ENCODE data around the gene DNM2.
A peak's percentile ranks its signal among the peaks of the same experiment; 100 is the strongest.
"Not testable (repeated sequence)": the region's sequence is repeated elsewhere in the genome, so short reads cannot be mapped to it uniquely, and the experiment has no call there.

DNM2 gene

DNA sequence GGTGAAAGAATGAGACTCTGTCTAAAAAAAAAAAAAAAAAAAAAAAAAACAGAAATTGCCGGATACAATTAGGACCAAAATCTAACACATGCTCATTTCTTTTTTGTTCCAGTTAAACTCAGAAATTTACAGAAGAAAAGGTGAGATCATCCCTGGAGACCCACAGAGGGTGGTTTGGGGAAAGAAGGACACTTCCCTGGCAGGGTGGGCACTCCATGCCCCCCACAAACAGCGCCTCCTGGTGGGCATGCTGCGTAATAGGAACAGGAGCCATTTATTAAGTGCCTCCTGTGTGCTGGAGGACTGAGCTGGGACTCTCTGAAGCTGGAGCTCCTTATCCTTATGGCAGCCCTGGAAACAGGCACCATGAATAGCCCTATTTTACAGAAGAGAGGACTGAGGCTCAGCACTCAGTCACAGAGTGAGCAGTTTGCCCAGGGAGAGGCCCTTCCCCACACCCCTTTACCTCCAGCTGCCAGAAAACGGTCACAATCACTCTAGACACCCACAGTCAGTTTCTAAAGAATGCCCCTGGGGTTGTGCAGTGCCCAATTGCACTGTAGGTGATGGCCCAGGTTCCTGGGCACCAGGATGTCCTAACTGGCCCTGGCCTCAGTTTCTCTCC is 140.4 kb downstream of the DNM2 start:
- DNase-seq (ENCODE audit: low spot score) (no peak), FAIRE-seq (no peak)

DNA sequence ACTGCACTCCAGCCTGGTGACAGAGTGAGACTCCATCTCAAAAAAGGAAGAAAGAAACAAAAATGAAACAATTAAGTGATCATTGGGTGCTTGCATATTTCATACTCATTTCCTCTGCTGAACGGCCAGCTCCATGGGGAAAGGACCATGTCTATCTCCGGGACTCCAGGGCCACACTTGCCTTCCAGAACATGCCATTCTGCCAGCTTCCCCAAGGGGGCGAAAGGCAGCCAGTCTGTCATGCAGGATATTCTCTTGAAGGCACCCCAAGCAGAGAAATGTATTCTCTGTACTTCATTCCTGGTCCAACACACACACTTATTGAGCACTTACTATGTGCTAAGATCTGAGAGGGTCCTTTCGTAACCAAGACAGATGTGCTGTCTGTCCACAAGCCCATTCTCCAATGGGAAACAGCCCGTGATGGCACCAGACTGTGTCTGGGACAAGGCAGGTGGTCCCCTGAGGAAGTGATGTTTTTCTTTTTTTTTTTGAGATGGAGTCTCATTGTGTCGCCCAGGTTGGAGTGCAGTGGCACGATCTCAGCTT is 143.3 kb downstream of the DNM2 start:
- no peak for DNase-seq (ENCODE audit: low spot score)
- no peak for FAIRE-seq

DNA sequence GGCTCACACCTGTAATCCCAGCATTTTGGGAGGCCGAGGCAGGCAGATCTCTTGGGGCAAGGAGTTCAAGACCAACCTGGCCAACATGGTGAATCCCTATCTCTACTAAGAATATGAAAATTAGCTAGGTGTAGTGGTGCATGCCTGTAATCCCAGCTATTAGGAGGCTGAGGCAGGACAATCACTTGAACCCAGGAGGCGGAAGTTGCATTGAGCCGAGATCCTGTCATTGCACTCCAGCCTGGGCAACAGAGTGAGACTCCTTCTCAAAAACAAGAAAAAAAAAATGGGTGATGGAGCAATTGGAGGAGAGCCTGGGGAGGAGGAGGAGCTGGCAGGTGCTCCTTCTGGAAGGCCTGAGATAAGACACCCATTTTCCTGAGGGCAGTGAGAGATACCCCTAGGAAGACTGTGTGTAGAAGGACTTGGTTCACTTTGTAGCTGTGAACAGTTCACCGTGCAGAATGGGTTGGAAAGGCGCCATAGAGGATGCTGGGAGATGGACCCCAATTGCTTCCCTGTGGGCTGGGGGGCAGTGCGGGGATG is 144.8 kb downstream of the DNM2 start:
- DNase-seq (ENCODE audit: low spot score) (no peak), FAIRE-seq (no peak)

DNA sequence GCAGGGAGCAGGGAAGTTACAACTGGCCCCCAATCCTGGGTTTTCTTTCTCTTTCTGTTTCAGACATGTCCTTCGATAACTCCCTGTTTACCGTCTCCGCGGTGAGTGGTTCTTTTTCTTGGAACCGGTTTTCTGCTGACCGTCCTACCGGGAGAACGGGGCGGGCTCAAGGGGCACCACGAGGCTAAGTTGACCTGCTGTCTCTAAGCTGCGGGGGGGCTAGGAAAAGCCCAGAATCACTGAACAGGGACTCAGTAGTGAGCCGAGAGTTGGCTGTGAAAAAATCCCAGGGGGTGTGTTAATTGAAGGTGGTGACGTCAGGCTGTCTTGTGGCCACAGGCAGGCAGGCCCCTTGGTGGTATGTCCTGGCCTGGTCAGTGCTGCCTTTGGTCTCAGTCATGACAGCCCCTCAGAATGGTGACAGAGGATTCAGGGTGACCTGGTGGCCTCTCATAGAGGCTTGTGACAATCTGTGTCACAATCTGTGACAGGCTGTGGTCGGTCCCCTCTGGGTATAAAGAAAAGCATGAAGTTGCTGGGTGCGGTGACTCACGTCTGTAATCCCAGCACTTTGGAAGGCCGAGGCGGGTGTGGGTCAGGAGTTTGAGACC is 145.3 kb downstream of the DNM2 start:
- peak; percentile 26 for DNase-seq (ENCODE audit: low spot score)
- no peak for FAIRE-seq

DNA sequence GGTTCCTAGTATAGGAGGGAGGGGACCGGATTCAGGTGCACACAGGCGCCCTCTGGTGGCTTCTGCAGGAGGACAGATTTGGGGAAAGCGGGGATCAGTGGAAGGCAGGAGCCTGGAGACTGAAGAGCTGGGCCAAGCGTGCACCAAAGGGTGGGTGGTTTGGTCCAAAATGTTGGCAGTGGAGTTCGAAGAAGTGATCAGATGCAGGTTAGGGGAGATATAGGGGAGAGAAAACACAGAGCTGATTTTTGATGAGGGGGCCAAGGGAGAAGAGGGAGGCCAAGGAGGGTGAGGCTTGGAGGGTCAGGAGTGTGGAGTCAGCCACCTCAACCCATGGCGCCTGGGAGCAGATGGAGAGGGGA is 146.6 kb downstream of the DNM2 start:
- FAIRE-seq (no peak), DNase-seq (ENCODE audit: low spot score) (peak; percentile 75)

DNA sequence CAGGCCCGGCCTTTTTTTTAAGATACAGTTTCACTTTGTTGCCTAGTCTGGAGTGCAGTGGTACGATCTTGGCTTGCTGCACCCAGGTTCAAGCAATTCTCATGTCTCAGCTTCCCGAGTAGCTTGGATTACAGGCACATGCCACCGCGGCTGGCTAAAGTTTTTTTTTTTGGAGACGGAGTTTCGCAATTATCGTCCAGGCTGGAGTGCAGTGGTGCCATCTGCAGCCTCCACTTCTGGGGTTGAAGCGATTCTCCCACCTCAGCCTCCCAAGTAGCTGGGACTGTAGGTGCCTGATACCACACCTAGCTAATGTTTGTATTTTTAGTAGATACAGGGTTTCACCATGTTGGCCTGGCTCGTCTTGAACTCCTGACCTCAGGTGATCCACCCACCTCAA is 148.6 kb downstream of the DNM2 start:
- DNase-seq (ENCODE audit: low spot score), result no peak
- no peak for FAIRE-seq

DNA sequence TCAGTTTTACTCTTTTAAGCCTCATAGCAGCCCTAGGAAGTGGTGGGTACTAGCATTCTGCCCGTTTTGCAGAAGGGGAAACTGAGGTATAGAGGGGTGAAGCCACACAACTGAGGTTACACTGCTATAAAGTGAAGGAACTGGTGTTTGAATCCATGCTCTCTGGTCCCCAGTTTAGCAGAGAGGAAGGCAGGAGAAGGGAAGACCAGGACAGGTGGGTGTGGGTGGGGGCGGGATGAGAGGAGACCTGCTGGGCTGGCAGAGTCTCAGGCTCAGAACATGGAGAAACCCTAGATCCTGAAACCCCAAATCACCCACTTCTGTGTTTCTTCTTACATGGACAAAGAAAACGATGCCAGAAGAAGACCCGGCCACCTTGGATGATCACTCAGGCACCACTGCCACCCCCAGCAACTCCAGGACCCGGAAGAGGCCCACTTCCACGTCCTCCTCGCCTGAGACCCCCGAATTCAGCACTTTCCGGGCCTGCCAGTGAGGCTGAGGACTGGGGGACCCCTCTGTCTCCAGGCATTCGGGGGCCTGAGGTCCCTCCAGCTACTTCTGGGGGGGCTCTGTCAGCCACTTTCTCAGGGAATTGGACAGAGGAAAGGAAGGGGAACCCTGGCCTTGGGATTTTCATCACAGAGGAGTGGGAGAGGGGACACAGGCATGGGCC is 151.1 kb downstream of the DNM2 start:
- FAIRE-seq, result no peak
- DNase-seq (ENCODE audit: low spot score), result no peak

DNA sequence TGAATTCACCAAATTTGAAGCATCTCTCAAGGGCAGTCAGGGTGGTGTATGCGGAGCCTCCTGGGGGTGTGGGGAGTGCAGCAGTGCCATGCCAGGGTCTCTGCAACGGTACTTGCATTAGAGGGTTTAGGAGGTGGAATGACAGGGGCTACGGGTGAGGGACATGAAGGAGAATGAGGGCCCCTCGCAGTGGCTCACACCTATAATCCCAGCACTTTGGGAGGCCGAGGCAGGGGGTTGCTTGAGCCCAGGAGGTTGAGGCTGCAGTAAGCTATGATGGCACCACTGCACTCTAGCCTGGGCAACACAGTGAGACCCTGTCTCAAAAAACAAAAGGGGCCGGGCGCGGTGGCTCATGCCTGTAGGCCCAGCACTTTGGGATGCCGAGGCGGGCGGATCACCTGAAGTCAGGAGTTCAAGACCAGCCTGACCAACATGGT is 152.0 kb downstream of the DNM2 start:
- not testable (repeated sequence) for FAIRE-seq; DNase-seq (ENCODE audit: low spot score)

DNA sequence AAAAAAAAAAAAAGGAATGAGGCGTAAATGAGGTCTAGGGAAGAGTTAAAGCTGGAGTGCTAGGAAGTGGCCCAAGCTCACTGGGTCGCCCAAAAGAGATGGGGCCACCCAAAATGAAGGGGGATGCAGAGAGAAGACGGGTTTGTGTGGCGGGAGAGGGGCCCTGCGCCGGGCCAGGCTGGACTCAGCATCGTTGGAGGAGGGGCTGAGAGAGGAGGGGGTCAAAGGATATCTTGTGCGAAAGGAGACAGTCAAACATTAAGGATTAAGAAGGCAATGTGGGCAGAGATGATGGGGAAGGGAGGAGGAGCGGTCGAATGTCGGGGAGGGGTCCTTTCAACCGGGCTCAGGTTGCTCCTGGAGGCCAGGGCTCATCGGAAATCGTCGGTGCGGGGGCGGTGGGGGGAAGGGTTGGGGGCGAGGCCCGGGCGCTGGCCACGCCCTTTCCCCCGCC is 152.6 kb downstream of the DNM2 start:
- FAIRE-seq, result no peak
- DNase-seq (ENCODE audit: low spot score), result no peak

DNA sequence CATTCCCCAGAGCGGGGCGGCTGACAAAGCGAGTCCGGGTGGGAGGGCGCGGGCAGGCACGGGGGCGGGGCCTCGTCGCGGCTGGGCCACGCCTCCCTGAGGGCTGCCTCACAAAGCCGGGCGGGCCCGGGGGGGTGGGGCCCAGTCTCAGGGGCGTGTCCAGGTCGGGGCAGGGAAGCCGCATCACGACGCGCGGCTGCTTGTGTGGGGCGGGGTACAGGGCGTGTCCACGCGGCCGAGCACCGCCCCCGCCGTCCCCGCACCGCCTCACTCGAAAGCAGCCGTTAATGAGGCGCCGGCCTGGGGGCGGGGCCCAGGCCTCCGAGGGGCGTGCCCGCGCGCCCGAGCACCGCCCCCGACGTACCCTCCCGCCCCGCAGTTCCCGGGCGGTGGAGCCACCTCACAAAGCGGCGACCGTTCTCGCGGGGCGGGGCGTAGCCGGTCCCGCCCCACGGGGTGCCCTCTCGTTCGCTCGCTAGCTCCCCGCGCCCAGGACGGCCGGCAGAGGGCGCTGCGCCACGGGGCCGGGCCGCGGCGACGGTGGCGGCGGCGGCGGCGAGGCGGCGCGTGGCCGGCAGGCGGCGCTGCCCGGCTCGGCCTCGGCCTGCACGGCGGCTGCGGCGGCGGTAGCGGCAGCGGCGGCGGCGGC is 153.2 kb downstream of the DNM2 start, which contains the start of gene CARM1:
TSS of gene CARM1 (plus strand) at position 599 of the 649 bp plus-strand sequence. CDS start 150 bp downstream, outside the sequence.
- FAIRE-seq, result no peak
- DNase-seq (ENCODE audit: low spot score), result peak; percentile 97

DNA sequence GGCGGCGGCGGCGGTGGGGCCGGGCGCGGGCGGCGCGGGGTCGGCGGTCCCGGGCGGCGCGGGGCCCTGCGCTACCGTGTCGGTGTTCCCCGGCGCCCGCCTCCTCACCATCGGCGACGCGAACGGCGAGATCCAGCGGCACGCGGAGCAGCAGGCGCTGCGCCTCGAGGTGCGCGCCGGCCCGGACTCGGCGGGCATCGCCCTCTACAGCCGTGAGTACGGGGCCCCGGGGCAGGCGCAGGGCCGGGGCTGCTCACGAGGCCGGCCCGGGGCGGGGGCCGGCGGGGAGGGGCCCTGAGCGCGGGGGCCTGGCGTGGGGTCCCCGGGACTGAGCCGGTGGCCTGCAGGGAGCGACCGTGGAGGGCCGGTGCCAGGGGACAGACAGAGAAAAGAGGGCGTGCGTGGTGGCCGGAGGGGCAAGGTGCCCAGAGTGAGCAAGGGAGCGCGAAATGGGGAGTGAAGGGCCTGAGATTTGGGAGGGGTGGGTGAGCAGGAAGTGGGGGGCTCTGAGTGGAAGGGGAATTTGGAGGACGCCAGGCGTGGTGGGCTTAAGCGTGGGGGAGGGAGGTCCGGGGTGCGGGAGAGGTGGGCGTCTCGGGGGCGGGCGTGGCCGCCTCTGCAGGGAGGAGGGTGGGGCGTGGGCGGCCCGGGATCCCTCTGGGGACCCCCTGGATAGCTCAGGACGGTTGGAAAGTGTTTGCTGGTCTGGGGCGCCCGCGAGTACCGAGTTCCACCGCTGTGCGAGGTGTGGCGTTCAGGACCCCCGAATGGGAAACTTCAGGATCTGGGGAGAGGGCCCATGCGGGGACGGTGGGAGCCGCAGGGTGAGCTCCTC is 154.0 kb downstream of the DNM2 start:
- FAIRE-seq (no peak), DNase-seq (ENCODE audit: low spot score) (no peak)

DNA sequence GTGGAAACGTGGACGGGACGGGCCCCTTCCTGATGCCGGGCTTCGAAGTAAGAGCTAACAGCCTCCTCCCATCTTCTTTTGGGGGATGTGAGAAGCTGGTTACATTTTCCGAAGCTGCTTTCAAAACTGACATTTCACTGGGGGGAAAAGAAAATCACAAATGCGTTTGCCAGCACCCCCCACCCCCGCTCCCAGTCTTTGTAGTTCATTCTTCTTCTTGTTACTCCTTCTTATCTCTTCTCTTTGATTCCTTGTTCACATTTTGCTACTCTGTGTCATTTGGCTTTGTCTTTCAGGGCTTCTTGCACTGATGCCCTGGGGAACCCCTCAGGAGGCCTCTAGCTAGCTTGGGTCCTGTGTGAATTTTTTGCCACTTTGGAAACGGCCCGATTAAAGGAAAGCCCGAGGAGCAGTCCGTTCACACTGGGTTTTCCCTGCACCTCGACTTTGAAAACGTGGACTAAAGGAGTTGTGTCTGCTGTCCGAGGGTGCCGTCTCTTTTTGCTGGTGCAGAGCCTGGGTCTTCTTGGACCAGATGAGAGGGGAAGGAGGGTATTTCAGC is 154.7 kb downstream of the DNM2 start:
- FAIRE-seq, result no peak
- DNase-seq (ENCODE audit: low spot score), result no peak

DNA sequence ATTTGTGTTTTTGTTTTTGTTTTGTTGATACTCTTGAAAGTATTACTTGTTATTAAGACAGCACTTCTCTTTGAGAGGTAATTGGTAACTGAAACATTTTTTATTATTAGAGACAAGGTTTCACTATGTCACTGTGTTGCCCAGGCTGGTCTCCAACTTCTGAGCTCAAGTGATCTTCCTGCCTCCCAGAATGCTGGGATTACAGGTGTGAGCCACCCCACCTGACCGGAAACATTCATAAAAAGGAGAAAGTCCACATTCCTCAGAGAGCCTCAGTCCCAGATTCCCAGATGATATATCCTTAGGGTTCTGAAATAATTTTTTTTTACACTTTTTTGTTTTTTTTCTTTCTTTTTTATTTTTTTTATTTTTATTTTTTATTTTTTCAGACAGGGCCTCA is 156.1 kb downstream of the DNM2 start:
- no peak for FAIRE-seq
- no peak for DNase-seq (ENCODE audit: low spot score)

DNA sequence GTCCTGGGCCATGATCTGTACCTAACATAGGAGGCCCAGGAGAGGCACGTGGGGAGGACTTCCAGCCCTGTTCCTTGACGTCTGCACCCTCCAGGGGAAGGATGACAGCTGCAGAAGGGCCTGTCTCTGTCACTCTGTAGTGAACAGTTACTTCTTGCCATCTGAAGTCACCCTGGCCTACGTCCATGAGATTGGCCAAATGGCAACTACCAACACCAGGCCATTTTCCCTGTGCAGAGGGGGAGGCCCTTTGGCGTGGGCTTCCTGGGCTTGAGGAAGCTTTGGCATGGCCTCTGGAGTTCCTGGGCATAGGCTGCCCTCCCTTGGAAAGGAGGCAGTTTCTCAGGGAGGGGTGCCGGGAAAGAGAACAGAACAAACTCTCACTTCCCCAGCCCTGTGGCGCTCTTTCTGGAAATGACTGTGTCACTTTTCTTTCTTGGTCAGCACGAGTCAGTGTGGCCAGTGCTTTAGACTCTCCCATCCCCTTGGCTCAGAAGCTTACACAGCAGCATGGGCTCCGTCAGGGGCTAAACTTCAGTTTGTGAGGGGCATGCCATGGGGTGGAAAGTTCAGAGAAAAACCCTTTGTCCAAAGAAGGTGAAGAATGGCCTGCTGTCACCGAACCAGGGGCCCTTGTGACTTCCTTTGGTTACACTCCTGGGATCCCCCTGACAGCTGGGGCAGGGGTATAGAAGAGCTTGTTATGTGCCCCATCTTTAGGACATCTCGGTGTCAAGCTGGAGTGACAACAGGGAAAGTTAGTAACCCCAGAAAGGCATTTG is 158.8 kb downstream of the DNM2 start:
- DNase-seq (ENCODE audit: low spot score), result no peak
- no peak for FAIRE-seq

DNA sequence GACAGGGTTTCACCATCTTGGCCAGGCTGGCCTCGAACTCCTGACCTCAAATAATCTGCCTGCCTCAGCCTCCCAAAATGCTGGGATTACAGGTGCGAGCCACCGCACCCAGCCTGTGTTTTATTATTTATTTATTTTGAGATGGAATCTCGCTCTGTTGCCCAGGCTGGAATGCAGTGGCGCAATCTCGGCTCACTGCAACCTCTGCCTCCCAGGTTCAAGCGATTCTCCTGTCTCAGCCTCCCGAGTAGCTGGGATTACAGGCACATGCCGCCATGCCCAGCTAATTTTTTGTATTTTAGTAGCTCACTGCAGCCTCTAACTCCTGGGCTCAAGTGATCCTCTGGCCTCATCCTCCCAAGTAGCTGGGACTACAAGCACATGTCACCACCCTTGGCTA is 159.7 kb downstream of the DNM2 start:
- not testable (repeated sequence) for FAIRE-seq; DNase-seq (ENCODE audit: low spot score)

DNA sequence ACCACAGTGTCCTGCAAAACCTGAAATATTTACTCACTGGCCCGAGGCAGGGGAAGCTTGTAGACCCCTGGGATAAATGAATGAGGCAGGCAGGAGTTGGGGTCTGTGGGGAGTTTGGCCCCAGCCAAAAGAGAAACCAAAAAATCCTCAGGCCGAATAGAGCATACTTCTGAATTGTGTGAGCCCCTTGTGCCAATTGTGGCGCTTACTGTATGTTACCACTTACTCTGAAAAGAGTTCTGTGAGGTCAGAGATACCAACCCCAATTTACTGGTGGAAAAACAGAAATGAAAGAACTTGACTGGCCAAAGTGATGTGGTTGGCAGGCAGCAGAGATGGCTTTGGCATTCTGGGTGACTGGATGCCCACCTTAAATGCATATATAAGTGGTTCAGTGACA is 160.4 kb downstream of the DNM2 start:
- DNase-seq (ENCODE audit: low spot score) (no peak), FAIRE-seq (no peak)
